GM18519 (cell line): ENCODE data around the gene SESN1.

Experiments used
- ATAC-seq: cut with Tn5 transposase; IDR thresholded peaks from one replicate; pipeline ENCODE4 v1.9.1; 2021; ENCODE audit warnings: mild to moderate bottlenecking, moderate library complexity; ENCODE audit not compliant: unreplicated experiment, low FRiP score

The SESN1 gene

GRCh38 chr6:108944707-108945680 lies 149.7 kb downstream of the SESN1 start:
- no peak for ATAC-seq

GRCh38 chr6:108944071-108944470 lies 150.6 kb downstream of the SESN1 start:
- no peak for ATAC-seq

GRCh38 chr6:108942556-108943492 lies 151.8 kb downstream of the SESN1 start:
- ATAC-seq: no peak

- ATAC-seq: no peak
Observed at GRCh38 chr6:108941859-108942258, 152.8 kb downstream of the SESN1 start.

- no peak for ATAC-seq
Observed at GRCh38 chr6:108941281-108941680, 153.4 kb downstream of the SESN1 start.

- no peak for ATAC-seq
Observed at GRCh38 chr6:108940741-108941140, 153.9 kb downstream of the SESN1 start.

- no peak for ATAC-seq
Observed at GRCh38 chr6:108937170-108937569, 157.5 kb downstream of the SESN1 start.
